Measurements from ENCODE around the gene LRBA.

- TF ChIP-seq POLR2A (conservative IDR thresholded peaks at IDR 0.05) (no peak), GABPA (tag; conservative IDR thresholded peaks at IDR 0.05; ENCODE audit: low read depth) (no peak), ZNF24 (IDR thresholded peaks at IDR 0.05) (no peak), HEY1 (CRISPR knock-in tag; IDR thresholded peaks at IDR 0.05; ENCODE audit: borderline replicate concordance) (no peak), CBX5 (IDR thresholded peaks at IDR 0.05; ENCODE audit: borderline replicate concordance, low read depth) (no peak), SETDB1 (IDR thresholded peaks at IDR 0.05; ENCODE audit: low read length) (no peak), RBM25 (IDR thresholded peaks at IDR 0.05; ENCODE audit: low read depth, low read length, severe bottlenecking) (no peak), TAF1 (IDR thresholded peaks at IDR 0.05; ENCODE audit: control insufficient read depth, extremely low read depth, insufficient read depth, low read length, severe bottlenecking) (no peak), CTCF (IDR thresholded peaks at IDR 0.05 in 2 of 3, conservative IDR thresholded peaks at IDR 0.05 in 1 of 3; ENCODE audit: insufficient read depth in 2 of 3, low read depth in 1 of 3, low read length in 3 of 3) (peak; percentile 49 to 66 (median 55); a peak in 4 of 6 replicates), BDP1 (IDR thresholded peaks at IDR 0.05; ENCODE audit: insufficient read depth, insufficient read length) (no peak), ZNF431 (CRISPR knock-in tag; IDR thresholded peaks at IDR 0.05) (no peak), BCOR (IDR thresholded peaks at IDR 0.05) (no peak), SRSF9 (IDR thresholded peaks at IDR 0.05; ENCODE audit: borderline replicate concordance, low read depth, low read length) (no peak)
- TF ChIP-seq, protein P1, sequence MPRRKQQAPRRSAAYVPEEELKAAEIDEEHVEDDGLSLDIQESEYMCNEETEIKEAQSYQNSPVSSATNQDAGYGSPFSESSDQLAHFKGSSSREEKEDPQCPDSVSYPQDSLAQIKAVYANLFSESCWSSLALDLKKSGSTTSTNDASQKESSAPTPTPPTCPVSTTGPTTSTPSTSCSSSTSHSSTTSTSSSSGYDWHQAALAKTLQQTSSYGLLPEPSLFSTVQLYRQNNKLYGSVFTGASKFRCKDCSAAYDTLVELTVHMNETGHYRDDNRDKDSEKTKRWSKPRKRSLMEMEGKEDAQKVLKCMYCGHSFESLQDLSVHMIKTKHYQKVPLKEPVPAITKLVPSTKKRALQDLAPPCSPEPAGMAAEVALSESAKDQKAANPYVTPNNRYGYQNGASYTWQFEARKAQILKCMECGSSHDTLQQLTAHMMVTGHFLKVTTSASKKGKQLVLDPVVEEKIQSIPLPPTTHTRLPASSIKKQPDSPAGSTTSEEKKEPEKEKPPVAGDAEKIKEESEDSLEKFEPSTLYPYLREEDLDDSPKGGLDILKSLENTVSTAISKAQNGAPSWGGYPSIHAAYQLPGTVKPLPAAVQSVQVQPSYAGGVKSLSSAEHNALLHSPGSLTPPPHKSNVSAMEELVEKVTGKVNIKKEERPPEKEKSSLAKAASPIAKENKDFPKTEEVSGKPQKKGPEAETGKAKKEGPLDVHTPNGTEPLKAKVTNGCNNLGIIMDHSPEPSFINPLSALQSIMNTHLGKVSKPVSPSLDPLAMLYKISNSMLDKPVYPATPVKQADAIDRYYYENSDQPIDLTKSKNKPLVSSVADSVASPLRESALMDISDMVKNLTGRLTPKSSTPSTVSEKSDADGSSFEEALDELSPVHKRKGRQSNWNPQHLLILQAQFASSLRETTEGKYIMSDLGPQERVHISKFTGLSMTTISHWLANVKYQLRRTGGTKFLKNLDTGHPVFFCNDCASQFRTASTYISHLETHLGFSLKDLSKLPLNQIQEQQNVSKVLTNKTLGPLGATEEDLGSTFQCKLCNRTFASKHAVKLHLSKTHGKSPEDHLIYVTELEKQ (CRISPR knock-in tag; IDR thresholded peaks at IDR 0.05) = no peak
Measured at GRCh38 chr4:151045907-151046306, 30.8 kb upstream of the LRBA start.

All from K562 (cell line).